RWPE2 (cell line): Measurements from ENCODE around the gene GBX2.

Experiments
- ATAC-seq: fragments of 200-7000 bp; cut with Tn5 transposase; 3 replicates; pipeline ENCODE4 v1.9.1; 2021; ENCODE audit warnings: low read depth
- DNase-seq: peaks from one replicate; pipeline ENCODE4 v3.0.0-alpha.2; 2020; ENCODE audit warnings: low spot score
- H3K27ac ChIP-seq: fragments of 450-650 bp; 2 replicates; pipeline ENCODE4 v1.5.1; 2017; ENCODE audit warnings: mild to moderate bottlenecking; ENCODE audit not compliant: poor library complexity, severe bottlenecking
- H3K27me3 ChIP-seq: fragments of 250-450 bp; sonication (Bioruptor Pico); 2 replicates; pipeline ENCODE4 v1.5.1; 2021; ENCODE audit warnings: mild to moderate bottlenecking, moderate library complexity; ENCODE audit not compliant: insufficient read depth, poor library complexity, severe bottlenecking
- H3K36me3 ChIP-seq: fragments of 250-450 bp; sonication (Bioruptor Pico); 2 replicates; pipeline ENCODE4 v1.5.1; 2020; ENCODE audit warnings: low read depth, mild to moderate bottlenecking, moderate library complexity
- H3K4me1 ChIP-seq: fragments of 250-450 bp; sonication (Bioruptor Pico); 2 replicates; pipeline ENCODE4 v1.5.1; 2021; ENCODE audit warnings: mild to moderate bottlenecking, moderate library complexity; ENCODE audit not compliant: insufficient read depth, poor library complexity, severe bottlenecking
- H3K4me3 ChIP-seq: fragments of 250-450 bp; sonication (Bioruptor Pico); 2 replicates; pipeline ENCODE4 v1.5.1; 2021; ENCODE audit warnings: mild to moderate bottlenecking, moderate library complexity; ENCODE audit not compliant: severe bottlenecking
- H3K9me3 ChIP-seq: fragments of 250-450 bp; sonication (Bioruptor Pico); 2 replicates; pipeline ENCODE4 v1.5.1; 2021; ENCODE audit warnings: mild to moderate bottlenecking, moderate library complexity; ENCODE audit not compliant: severe bottlenecking
- CTCF ChIP-seq: fragments of 450-650 bp; IDR thresholded peaks from one replicate; pipeline ENCODE4 v1.5.1; 2017; ENCODE audit warnings: mild to moderate bottlenecking, moderate library complexity; ENCODE audit not compliant: poor library complexity, severe bottlenecking

Gene GBX2

GRCh38 chr2:236137066-236137465 lies 31.1 kb downstream of the GBX2 start:
- Histone ChIP-seq H3K36me3 (no peaks in the 10 kb centered on the region), H3K27ac (no peak overlapping the region), H3K9me3 (no peaks in the 10 kb centered on the region), H3K27me3 (no peaks in the 10 kb centered on the region), H3K4me3 (no peak overlapping the region), H3K4me1 (no peaks in the 10 kb centered on the region)
- TF ChIP-seq CTCF: no peak
- ATAC-seq (no peak), DNase-seq (no peak)

GRCh38 chr2:236136538-236136937 lies 31.6 kb downstream of the GBX2 start:
- ATAC-seq: no peak
- DNase-seq: peak; percentile 37
- H3K36me3 ChIP-seq: no peaks in the 10 kb centered on the region
- H3K27ac ChIP-seq: no peak overlapping the region
- H3K27me3 ChIP-seq: no peaks in the 10 kb centered on the region
- no peaks in the 10 kb centered on the region for H3K4me1 ChIP-seq
- H3K9me3 ChIP-seq: no peaks in the 10 kb centered on the region
- no peak overlapping the region for H3K4me3 ChIP-seq
- TF ChIP-seq CTCF: no peak

GRCh38 chr2:236133410-236134012 lies 34.7 kb downstream of the GBX2 start:
- no peak overlapping the region for H3K4me3 ChIP-seq
- H3K4me1 ChIP-seq: no peaks in the 10 kb centered on the region
- DNase-seq (no peak), ATAC-seq (no peak)
- no peaks in the 10 kb centered on the region for H3K36me3 ChIP-seq
- H3K27me3 ChIP-seq: no peaks in the 10 kb centered on the region
- no peak for TF ChIP-seq CTCF
- H3K27ac ChIP-seq: no peak overlapping the region
- no peaks in the 10 kb centered on the region for H3K9me3 ChIP-seq

GRCh38 chr2:236131073-236131692 lies 37.0 kb downstream of the GBX2 start:
- ATAC-seq (no peak), DNase-seq (no peak)
- Histone ChIP-seq H3K4me1 (no peaks in the 10 kb centered on the region), H3K36me3 (no peaks in the 10 kb centered on the region), H3K27me3 (no peaks in the 10 kb centered on the region), H3K27ac (no peak overlapping the region), H3K9me3 (no peaks in the 10 kb centered on the region), H3K4me3 (no peak overlapping the region)
- no peak for TF ChIP-seq CTCF

GRCh38 chr2:236130349-236130998 lies 37.7 kb downstream of the GBX2 start:
- H3K4me1 ChIP-seq: no peaks in the 10 kb centered on the region
- no peak for TF ChIP-seq CTCF
- no peak for DNase-seq
- no peak for ATAC-seq
- H3K27ac ChIP-seq: no peak overlapping the region
- no peak overlapping the region for H3K4me3 ChIP-seq
- H3K36me3 ChIP-seq: no peaks in the 10 kb centered on the region
- H3K9me3 ChIP-seq: no peaks in the 10 kb centered on the region
- H3K27me3 ChIP-seq: no peaks in the 10 kb centered on the region
